GM19328 (cell line): Measurements from ENCODE around the gene MCUB.
"Not testable (repeated sequence)": the region's sequence is repeated elsewhere in the genome, so short reads cannot be mapped to it uniquely, and the experiment has no call there.

ENCODE experiments used
- ATAC-seq: cut with Tn5 transposase; IDR thresholded peaks from one replicate; pipeline ENCODE4 v1.9.1; 2021; ENCODE audit warnings: mild to moderate bottlenecking, moderate library complexity; ENCODE audit not compliant: unreplicated experiment

MCUB gene, protein sequence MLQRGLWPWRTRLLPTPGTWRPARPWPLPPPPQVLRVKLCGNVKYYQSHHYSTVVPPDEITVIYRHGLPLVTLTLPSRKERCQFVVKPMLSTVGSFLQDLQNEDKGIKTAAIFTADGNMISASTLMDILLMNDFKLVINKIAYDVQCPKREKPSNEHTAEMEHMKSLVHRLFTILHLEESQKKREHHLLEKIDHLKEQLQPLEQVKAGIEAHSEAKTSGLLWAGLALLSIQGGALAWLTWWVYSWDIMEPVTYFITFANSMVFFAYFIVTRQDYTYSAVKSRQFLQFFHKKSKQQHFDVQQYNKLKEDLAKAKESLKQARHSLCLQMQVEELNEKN

DNA sequence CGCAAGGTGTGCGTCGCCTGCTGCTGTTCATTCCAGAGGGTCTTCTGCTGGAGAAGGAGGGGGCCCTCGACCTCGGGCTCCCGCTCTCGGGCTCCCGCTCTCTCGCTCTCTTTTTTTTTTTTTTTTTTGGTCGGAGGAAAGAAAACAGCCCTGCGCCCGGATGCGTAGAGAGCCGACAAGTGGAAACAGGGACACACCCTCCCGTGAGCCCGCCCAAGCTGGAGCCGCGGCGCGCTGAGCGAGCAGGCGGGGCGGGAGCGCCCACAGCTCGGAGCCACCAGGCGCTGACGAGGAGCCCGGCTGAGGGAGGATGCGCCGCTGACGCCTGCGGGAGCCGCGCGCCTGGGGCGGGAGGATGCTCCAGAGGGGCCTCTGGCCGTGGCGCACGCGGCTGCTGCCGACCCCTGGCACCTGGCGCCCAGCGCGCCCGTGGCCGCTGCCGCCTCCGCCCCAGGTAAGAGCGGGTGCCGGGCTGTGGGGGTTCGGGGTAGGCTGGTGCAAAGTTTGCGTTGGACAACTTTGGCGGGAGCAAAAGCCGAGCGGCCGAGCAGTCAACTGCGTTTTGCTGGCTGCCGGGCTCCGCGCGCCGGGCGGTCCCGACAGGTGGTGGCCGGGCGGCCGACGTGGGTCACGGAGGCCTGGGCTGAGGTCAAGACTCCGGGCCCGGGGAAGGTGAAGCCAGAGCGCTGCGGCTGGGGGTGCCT is at the start of gene MCUB:
Gene MCUB (plus strand): TSS at position 264 of the 704 bp plus-strand sequence. CDS start 92 bp downstream, at position 356.
- ATAC-seq: peak; percentile 90

DNA sequence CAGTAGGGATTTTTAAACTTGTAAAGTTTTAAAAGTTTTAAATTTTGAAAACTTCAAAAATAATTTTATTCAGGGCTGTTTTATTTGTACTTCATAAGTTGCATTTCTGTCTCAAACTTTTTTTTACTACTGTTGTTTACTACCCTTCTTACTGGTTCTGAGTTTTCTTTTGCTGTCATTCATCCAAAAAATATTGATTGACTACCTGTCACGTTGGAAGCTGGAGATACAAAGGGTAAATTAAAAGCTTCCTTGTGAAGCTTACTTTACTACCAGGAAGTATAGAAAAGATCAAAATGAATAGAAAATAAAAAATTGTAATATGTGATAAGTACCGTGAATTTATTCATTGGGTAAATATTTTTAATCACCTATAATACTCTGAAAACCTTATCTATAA is 49.4 kb upstream of the MCUB start:
- no peak for ATAC-seq

DNA sequence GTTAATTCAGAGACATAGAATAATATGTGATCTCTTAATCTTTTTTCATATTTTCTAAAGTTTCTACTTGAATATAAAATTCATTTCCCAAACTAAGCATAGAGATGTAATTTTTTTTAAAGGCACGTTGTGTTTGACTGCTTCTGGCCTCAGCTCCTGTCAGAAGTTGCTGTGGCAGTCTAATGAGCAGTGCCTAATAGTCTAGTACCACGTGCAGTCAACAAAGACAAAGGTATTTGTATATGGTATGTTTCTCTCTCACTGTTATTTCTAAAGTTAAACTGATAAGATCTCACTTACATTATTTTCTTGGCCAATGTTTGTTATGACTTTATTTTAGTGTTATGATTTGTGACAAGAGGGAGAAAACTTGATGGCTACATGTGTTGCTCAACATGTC is 48.6 kb upstream of the MCUB start:
- ATAC-seq: no peak

DNA sequence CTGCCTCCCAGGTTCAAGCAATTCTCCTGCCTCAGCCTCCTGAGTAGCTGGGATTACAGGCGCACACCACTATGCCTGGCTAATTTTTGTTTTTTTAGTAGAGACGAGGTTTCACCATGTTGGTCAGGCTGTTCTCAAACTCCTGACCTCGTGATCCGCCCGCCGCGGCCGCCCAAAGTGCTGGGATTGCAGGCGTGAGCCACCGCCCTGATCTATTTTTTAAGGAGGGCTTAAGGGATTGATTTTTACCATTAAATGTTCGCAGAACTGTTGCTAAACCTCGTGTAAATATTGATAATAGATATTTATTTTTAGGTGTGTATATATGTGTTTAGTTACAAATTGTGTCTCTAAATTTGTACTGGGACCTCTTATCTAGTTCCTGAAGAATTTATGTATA is 46.7 kb upstream of the MCUB start:
- ATAC-seq: not testable (repeated sequence)

DNA sequence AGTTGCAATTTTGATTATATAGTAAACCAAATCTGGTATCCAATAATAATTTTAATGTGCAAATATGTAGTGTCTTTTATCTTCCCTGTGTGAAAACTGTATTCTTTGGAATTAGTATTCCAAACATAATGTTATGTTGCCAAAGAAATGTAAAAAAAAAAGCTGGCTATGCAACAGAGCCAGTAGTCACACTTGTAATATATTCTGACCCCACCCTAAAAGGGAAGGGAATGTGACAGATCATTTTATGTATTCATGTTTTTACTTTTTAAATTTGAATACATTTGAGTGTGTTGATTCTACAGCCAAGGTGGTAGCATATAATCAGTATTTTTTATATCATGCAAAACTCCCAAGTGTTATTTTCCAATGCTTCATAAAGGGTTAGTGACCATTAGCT is 27.9 kb upstream of the MCUB start:
- no peak for ATAC-seq

DNA sequence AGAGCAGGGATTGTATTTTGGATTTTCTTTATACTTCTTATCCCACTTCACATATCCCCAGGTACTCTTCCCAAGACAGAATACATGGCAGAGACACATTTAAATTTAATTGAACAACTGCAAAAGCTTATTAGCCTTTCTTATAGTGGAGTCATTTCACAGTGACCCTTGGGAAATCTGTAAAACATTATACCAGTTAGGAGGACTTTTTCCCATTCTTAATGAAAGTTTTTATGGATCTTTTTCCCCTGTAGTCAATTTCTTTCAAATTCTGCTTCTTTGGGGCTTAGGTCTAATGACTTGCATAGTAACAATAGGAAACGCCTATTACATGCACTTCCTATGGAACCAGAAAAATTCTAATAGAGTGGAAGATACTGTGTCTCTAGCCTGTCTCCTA is 14.6 kb upstream of the MCUB start:
- no peak for ATAC-seq

DNA sequence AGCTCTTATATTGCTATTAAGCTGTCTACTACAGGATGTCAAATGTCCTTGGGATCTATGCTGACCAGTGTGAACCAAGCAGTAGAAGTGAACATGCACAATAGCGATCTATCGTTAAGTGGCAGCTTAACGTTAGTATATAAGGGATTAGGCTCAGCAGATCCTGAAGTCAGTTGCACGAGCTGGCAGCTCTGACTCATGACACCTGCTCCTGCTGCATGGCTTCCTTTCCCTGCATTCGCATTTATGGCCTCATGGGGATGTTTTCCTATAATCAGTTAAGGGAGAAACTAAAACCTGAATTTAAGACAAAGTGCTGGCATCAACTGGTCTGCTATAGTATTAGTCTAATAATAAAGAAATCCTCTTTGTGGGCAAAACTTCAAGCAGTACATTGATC is 12.7 kb upstream of the MCUB start:
- ATAC-seq: no peak

DNA sequence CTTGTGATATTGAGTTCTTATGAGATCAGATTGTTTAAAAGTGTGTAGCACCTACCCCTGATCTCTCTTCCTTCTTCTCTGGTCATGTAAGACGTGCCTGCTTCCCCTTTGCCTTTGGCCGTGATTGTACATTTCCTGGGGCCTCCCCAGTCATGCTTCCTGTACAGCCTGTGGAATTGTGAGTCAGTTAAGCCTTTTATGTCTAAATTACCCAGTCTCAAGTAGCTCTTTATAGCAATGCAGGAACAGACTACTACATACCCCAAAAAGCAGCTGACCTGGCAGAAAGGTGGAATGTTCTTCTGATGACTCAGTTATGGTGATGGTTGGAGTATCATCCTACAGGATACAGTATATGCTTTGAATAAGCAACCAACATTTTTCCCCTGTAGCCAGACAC is 11.4 kb upstream of the MCUB start:
- no peak for ATAC-seq

DNA sequence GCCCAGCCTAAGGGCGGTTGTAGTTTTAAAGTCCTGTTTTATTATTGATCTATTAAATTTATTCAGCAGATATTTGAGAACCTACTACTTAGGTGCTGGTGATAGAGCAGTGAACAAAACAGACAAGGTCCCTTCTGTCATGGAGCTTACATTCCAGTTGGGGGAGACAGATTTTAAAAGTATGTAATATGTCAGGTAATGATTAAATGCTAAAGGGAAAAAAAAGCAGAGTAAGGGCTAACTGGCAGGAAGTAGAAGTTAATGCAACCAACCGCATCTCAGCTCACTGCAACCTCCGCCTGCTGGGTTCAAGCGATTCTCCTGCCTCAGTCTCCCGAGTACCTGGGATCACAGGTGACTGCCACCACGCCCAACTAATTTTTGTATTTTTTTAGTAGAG is 7.8 kb upstream of the MCUB start:
- ATAC-seq: no peak

DNA sequence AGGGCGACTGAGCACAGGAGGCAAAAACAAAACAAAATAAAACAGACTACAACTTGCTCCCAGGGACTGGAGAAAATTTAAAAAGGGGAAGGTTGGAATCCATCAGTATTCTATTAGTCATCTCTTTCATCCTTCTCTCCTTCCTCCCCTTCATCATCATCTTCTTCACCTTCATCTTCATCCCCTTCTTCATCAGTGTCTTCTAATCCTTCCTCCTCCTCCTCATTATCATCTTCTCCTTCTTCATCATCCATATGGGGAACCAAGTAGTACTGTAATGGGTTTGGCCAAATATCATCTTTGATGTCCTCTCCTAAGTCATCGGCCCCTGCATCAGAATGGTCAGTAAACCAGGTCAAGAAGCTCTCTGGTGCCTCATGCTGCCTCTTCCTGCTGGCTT is 6.9 kb upstream of the MCUB start:
- no peak for ATAC-seq

DNA sequence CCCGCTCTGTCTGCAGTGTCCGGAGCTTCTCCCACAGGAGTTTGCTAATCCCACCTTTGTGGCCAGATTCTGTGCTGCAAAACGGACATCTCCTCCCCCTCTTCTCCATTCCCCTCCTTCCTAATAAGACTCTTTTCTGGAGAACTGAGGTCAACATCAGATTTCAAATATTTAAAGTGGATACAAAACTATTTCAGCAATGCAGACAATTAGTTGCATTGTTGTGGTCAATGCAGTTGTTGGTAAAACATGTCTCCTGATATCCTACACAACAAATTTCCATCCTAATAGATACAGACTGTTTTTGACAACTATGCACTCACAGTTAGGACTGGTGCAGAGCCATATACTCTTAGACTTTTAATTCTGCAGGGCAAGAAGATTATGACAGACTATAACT is 5.1 kb upstream of the MCUB start:
- ATAC-seq: no peak

DNA sequence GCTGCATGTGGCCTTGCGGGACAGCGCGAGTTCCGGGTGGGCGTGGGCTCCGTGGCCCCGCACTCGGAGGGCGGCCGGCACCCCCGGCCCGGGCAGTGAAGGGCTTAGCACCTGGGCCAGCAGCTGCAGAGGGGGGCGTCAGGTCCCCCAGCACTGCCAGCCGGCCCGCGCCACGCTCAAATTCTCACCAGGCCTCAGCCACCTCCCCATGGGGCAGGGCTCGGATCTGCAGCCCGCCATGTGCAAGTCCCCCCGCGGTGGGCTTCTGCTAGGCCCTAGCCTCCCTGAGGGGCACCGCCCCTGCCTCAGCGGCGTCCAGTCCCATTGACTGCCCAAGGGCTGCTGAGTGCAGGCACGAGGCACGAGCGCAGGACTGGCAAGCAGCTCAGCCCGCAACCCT is 2.6 kb upstream of the MCUB start:
- no peak for ATAC-seq

DNA sequence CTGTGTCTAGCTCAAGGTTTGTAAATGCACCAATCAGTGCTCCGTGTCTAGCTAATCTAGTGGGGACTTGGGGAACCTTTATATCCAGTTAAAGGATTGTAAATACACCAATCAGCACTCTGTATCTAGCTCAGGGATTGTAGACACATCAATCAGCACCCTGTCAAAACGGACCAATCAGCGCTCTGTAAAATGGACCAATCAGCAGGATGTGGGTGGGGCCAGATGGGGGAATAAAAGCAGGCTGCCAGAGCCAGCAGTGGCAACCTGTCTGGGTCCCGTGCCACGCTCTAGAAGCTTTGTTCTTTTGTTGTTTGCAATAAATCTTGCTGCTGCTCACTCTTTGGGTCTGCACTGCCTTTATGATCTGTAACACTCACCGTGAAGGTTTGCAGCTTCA is 2.0 kb upstream of the MCUB start:
- not testable (repeated sequence) for ATAC-seq

DNA sequence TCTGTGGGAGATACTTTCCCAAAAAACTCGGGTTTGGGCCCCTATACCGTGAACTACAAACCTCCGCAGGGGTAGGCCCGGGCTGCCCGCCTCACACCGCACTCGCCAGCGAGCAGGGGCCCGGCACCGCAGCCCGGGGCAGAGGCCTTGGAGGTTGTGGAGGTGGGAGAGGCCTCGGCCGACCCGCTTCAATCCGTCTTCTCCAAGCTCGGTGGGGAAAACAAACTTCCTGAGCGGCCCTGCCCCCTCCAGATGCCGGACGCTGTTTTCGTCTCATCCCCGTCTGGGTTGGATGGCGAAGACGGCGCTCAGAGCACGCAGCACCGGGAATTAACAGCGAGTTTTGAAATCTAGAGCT is 442 bp upstream of the MCUB start:
- peak; percentile 19 for ATAC-seq

DNA sequence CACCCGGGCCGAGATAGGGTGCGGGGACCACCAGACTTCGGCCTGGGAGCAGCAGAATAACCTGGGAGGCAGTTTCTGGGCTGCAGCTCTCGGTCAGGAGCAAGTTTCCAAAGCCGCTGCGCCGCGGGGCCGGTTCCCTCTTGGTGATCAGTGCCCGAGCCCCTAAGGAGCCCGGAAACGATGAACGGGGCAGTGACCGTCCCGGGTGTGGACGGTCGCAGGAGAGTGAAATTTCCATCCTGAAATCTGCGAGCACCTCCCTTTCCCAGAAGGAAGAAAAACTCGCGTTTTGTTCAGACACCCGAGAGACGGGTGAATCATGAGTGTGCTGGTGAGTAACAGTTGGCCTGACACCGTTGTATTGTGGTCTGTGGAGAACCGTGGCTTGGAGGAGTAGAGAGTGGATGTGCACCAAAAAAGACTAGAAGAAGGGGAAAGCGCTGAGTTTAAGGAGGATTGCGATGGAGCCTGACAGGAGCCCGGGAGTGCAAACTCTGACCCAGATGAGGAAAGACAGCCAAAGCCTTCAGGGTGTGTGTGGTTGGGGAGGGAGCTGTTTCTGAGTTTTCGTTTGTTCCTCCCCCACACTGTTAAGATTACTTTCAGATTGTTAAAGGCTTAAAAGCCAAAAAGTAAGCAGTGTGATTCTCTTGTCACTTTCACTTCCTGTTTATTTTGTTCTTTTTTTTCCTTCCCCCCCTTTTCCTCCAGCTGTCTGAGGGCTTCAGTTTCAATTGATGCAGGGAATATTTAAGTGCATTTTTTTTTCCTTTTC is 828 bp downstream of the MCUB start:
- peak; percentile 56 for ATAC-seq

DNA sequence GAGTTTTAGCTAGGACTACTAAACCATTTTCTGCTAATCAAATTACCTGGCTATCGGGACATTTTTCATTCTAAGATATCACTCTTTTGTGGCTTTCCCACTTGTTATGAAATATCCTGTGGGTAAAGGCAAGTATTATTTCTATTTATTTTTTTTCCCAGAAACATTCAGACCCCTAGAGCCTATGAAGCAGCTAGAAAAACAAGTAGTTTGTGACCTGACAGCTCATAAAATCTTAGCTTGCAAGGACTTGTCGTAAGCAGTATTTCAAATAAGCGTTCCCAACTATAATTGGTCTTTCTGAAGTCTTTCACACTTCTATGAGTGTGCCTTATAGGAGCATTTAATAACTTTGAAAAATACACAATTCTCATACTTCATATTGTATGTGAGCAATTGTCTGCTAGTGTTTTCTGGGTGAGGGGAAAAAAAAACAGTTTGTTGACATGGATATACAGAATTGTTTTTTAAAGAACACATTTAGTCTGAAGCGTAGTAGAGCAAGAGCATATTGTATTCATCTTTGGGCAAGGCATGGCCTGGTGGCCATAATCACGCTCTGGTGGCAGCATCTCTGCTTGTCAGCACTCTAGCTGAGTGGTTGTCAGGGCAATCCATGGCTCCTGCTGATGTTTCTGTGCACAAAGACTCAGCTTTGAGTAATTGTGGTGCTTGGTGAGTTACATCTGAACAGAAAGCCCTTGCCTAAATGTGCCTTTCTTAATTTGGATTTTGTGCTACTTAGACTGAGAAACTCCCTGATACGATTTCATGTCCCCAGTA is 2.6 kb downstream of the MCUB start:
- no peak for ATAC-seq

DNA sequence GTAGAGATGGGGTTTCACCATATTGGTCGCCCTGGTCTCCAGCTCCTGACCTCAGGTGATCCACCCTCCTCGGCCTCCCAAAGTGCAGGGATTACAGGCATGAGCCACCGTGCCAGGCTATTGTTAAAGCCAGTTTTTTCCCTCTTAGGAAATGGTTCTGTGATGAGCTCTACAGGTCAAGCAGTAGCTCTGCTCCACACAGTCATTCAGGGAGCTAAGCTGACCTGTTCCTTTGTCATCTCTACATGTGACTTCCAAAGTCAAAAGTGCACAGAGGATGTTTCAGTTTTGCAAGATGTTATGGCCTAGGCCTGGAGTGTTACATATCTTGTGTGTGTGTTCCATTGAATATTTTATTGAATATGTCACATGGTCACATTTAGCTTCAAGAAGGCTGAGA is 11.4 kb downstream of the MCUB start:
- ATAC-seq: no peak

DNA sequence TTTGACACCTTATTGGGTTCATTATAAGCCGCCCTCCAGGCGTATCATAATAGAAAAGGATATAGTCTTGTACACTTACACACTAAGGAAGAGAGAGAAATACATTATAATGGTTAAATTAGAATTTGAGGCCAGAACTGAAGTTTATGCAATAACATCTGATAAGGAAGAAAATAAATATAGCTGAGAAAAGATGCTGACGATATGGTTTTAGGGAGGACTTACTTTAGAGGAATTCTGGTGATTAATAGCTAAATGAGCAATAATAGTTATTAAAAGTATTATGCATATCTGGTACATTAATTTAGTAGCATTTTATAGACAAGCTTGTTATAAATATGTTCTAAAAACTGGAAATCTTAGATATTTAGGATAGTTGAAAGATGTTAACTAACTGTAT is 12.1 kb downstream of the MCUB start:
- no peak for ATAC-seq

DNA sequence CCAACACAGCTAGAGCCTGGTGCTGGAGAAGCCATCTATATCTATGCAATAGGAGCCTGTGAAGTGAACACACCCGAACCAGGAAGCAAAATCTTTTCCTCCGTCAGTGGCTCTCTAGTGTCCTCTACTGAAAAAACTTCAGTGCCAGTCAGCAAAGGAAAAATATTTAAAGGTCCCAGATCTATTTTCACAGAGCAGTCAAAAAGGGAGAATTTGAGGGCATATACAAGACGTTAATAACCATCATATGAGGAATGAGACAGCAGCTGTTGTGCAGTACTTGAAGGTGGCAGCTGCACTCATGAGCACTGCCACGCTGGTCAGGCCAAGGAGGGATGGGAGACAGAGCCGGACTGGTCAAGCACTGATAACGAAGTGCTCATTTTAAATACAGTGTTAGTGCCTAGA is 14.4 kb downstream of the MCUB start:
- no peak for ATAC-seq

DNA sequence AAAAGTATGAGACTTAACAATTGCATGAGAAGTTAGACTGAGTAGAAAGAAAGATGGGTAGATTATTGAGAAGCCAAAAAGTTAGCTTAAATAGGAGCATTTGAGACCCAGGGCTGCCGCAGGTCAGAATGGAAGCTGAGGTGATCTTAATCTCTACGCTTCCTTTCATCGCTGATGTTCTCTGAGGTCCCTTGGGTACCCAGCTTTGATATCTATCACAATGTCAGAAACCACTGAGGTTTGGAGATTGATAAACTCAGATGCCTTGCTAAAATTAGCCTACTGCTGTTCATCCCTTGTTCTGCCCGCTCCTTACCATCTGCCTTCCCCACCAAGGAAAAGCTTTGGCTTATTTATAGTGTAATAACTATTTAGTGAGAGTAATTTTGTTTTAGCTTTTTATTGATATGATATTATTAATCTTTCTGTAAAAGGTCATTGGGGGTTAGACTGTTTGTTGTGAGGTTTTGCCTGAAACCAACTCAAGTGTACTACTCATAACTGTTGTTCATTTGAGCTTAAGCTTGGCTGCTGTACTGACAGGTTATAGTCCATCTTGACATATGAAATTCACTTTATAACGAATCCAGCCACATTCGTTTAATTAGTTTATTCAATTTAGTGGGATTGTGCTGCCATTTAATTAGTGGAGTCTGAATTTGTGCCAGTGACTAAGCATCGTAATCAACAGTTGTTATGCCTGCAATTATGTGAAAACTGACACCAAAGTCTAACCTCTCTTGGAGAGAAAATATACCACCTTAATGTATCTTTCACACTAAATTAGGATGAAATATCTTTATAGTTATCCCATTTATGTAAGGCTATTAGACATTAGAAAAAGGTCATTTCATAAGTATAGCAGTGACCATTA is 15.1 kb downstream of the MCUB start:
- no peak for ATAC-seq
